ENCODE results near the gene KLHL42.
A peak's percentile ranks its signal among the peaks of the same experiment; 100 is the strongest.

KLHL42 gene

DNA sequence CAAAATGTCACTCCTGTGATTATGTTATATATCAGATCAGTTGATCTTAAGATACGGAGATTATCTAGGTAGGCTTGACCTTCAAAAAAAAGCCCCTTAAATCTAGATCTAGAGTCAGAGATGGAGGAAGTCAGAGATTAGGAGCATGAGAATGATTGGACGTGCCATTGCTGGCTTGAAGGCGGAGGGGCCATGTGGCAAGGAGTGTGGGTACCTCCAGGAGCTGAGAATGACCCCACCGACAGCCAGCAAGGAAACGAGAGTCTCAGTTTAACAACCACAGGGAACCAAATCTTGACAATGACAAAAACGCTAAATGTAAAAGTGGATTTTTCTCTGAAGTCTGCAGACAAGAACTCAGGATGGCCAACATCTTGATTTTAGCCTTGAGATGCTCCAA lies 32.5 kb downstream of the KLHL42 start:
- H3K9ac ChIP-seq (ENCODE audit: low read depth, low read length, poor library complexity, severe bottlenecking) = no peak overlapping the region
- H3K4me2 ChIP-seq (ENCODE audit: low read depth, low read length, poor library complexity, severe bottlenecking) = no peak overlapping the region
- no peaks in the 10 kb centered on the region for H3K36me3 ChIP-seq (ENCODE audit: insufficient read depth, low read length)
- no peak overlapping the region for H3K4me3 ChIP-seq (ENCODE audit: low read length, poor library complexity, severe bottlenecking)
- no peaks in the 10 kb centered on the region for H3K4me1 ChIP-seq (ENCODE audit: insufficient read depth, low read length, poor library complexity, severe bottlenecking)
- no peaks in the 10 kb centered on the region for H3F3A ChIP-seq (ENCODE audit: low read depth)
- TF ChIP-seq, protein P1, sequence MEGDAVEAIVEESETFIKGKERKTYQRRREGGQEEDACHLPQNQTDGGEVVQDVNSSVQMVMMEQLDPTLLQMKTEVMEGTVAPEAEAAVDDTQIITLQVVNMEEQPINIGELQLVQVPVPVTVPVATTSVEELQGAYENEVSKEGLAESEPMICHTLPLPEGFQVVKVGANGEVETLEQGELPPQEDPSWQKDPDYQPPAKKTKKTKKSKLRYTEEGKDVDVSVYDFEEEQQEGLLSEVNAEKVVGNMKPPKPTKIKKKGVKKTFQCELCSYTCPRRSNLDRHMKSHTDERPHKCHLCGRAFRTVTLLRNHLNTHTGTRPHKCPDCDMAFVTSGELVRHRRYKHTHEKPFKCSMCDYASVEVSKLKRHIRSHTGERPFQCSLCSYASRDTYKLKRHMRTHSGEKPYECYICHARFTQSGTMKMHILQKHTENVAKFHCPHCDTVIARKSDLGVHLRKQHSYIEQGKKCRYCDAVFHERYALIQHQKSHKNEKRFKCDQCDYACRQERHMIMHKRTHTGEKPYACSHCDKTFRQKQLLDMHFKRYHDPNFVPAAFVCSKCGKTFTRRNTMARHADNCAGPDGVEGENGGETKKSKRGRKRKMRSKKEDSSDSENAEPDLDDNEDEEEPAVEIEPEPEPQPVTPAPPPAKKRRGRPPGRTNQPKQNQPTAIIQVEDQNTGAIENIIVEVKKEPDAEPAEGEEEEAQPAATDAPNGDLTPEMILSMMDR (conservative IDR thresholded peaks at IDR 0.05; ENCODE audit: low read length) = no peak
- TF ChIP-seq EZH2phosphoT487 (IDR thresholded peaks at IDR 0.05; ENCODE audit: borderline replicate concordance) = no peak
- H3K27me3 ChIP-seq (ENCODE audit: insufficient read depth, low read length, poor library complexity, severe bottlenecking) = no peaks in the 10 kb centered on the region
- no peaks in the 10 kb centered on the region for H3K9me2 ChIP-seq (replicated peaks; ENCODE audit: low read depth, low read length)
- no peaks in the 10 kb centered on the region for H3K9me3 ChIP-seq (ENCODE audit: insufficient read depth, low read depth, low read length)
- no peak overlapping the region for H2AFZ ChIP-seq (ENCODE audit: low read length)
- no peaks in the 10 kb centered on the region for H3K79me2 ChIP-seq (ENCODE audit: insufficient read depth, low read length)
- no peaks in the 10 kb centered on the region for H4K20me1 ChIP-seq (ENCODE audit: insufficient read depth, low read length, poor library complexity, severe bottlenecking)

DNA sequence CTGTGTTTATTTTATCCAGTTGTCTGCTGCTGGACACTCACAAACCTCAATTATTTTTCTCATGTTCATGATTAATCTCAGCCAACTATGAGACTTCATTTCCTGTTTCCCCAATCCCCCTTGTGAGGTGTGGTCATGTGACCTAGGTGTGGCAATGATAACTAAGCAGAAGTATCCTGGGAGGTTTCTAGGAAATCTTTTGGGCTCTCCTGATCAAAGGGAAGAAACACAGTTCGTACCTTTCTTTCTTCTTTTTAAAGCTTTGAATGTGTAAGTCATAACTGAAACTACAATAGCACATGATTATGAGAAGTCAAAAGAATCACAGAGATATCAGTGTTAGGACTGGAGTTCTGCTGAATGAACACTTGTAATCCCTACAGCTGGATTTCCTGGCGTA lies 34.4 kb downstream of the KLHL42 start:
- no peaks in the 10 kb centered on the region for H3K79me2 ChIP-seq (ENCODE audit: insufficient read depth, low read length)
- peak overlapping the region; percentile 15 for H3K4me2 ChIP-seq (ENCODE audit: low read depth, low read length, poor library complexity, severe bottlenecking)
- no peak for TF ChIP-seq EZH2phosphoT487 (IDR thresholded peaks at IDR 0.05; ENCODE audit: borderline replicate concordance)
- TF ChIP-seq, protein P1 (conservative IDR thresholded peaks at IDR 0.05; ENCODE audit: low read length) = no peak
- no peak overlapping the region for H3K4me3 ChIP-seq (ENCODE audit: low read length, poor library complexity, severe bottlenecking)
- no peaks in the 10 kb centered on the region for H3K27me3 ChIP-seq (ENCODE audit: insufficient read depth, low read length, poor library complexity, severe bottlenecking)
- H3K9ac ChIP-seq (ENCODE audit: low read depth, low read length, poor library complexity, severe bottlenecking) = no peak overlapping the region
- no peaks in the 10 kb centered on the region for H3K9me2 ChIP-seq (replicated peaks; ENCODE audit: low read depth, low read length)
- no peaks in the 10 kb centered on the region for H3K4me1 ChIP-seq (ENCODE audit: insufficient read depth, low read length, poor library complexity, severe bottlenecking)
- no peaks in the 10 kb centered on the region for H3F3A ChIP-seq (ENCODE audit: low read depth)
- no peak overlapping the region for H2AFZ ChIP-seq (ENCODE audit: low read length)
- no peaks in the 10 kb centered on the region for H4K20me1 ChIP-seq (ENCODE audit: insufficient read depth, low read length, poor library complexity, severe bottlenecking)
- no peaks in the 10 kb centered on the region for H3K36me3 ChIP-seq (ENCODE audit: insufficient read depth, low read length)
- H3K9me3 ChIP-seq (ENCODE audit: insufficient read depth, low read depth, low read length) = no peaks in the 10 kb centered on the region

DNA sequence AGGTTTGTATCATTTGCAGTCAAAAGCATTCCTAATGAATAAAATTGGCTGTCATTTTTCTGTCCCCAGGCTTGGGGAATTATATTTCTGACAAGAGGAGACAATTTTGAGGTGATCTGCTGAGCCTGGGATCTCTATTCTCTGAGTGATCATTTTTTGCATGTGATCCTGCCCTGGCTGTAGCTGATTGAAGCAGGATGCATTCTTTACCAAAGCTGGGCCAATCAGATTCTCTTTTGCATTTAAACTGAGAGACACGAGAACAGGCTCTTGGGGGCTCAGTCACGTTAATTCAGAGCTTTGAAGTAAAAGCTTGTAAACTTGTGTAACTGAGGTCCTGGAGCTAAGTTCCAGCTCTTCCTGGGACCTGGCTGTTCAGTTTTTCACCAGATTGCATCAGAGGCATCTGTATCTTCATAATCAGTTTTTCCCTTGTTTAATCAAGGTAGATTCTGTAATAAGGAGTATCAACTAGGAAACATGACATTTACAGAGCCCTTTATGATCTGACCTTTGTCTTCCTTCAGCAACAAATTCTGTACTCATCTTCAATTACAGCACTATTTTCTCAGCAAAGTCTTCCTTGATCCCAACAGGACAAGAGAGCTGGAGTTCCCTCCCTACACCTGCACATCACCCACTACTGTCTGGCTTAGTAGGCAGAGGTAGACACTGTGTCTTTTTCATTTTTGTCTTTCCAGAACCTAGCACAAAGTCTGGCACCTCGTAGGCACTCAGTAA lies 35.0 kb downstream of the KLHL42 start:
- H2AFZ ChIP-seq (ENCODE audit: low read length) = 0 out of 2 replicates have a peak overlapping the region, but pooled peaks have one; percentile 38
- H3K9ac ChIP-seq (ENCODE audit: low read depth, low read length, poor library complexity, severe bottlenecking) = no peak overlapping the region
- H3K79me2 ChIP-seq (ENCODE audit: insufficient read depth, low read length) = no peaks in the 10 kb centered on the region
- no peaks in the 10 kb centered on the region for H3K36me3 ChIP-seq (ENCODE audit: insufficient read depth, low read length)
- H4K20me1 ChIP-seq (ENCODE audit: insufficient read depth, low read length, poor library complexity, severe bottlenecking) = no peaks in the 10 kb centered on the region
- no peaks in the 10 kb centered on the region for H3F3A ChIP-seq (ENCODE audit: low read depth)
- H3K27me3 ChIP-seq (ENCODE audit: insufficient read depth, low read length, poor library complexity, severe bottlenecking) = no peaks in the 10 kb centered on the region
- no peak for TF ChIP-seq EZH2phosphoT487 (IDR thresholded peaks at IDR 0.05; ENCODE audit: borderline replicate concordance)
- TF ChIP-seq, protein P1 (conservative IDR thresholded peaks at IDR 0.05; ENCODE audit: low read length) = no peak
- H3K9me2 ChIP-seq (replicated peaks; ENCODE audit: low read depth, low read length) = no peaks in the 10 kb centered on the region
- H3K4me2 ChIP-seq (ENCODE audit: low read depth, low read length, poor library complexity, severe bottlenecking) = no peak overlapping the region
- no peaks in the 10 kb centered on the region for H3K9me3 ChIP-seq (ENCODE audit: insufficient read depth, low read depth, low read length)
- no peaks in the 10 kb centered on the region for H3K4me1 ChIP-seq (ENCODE audit: insufficient read depth, low read length, poor library complexity, severe bottlenecking)
- H3K4me3 ChIP-seq (ENCODE audit: low read length, poor library complexity, severe bottlenecking) = no peak overlapping the region

Data from Loucy (cell line).